ENCODE data around the gene SYNGR3. TPM values are rescaled to one million over a fixed set of nuclear protein-coding genes. Genes with fewer than 3 reads are reported as not detected.

The SYNGR3 gene
- total RNA-seq, 1 donor from 2014 or later, result 2.1 TPM

- Mint-ChIP-seq H3K36me3 (ENCODE audit: low read depth) (no peaks in the 10 kb centered on the region), H3K4me1 (peaks cover 14% of the 10 kb centered on the region), H3K27me3 (ENCODE audit: low read depth) (no peaks in the 10 kb centered on the region), H3K27ac (ENCODE audit: unreplicated experiment) (peak within 1 kb of the TSS; percentile 92), H3K4me3 (peak within 1 kb of the TSS; percentile 90), H3K9me3 (no peaks in the 10 kb centered on the region)
- no peak for TF ChIP-seq CTCF (conservative IDR thresholded peaks at IDR 0.05)
- DNase-seq (ENCODE audit: low read depth, low spot score), result peak; percentile 100
Observed at GRCh38 chr16:1942810-1943726, 46.7 kb upstream of the SYNGR3 start, which contains the start of gene MSRB1. MSRB1 (minus strand) TSS chr16:1943199; CDS start chr16:1943156, 43 bp downstream.

- Mint-ChIP-seq H3K4me3 (peak overlapping the region; percentile 90), H3K27ac (ENCODE audit: unreplicated experiment) (no peak overlapping the region), H3K9me3 (no peaks in the 10 kb centered on the region), H3K4me1 (peaks cover 14% of the 10 kb centered on the region), H3K36me3 (ENCODE audit: low read depth) (no peaks in the 10 kb centered on the region), H3K27me3 (ENCODE audit: low read depth) (no peaks in the 10 kb centered on the region)
- no peak for DNase-seq (ENCODE audit: low read depth, low spot score)
- TF ChIP-seq CTCF (conservative IDR thresholded peaks at IDR 0.05), result no peak
Observed at GRCh38 chr16:1944612-1945199, 45.1 kb upstream of the SYNGR3 start.

GRCh38 chr16:1945559-1946391, 44.0 kb upstream of the SYNGR3 start:
- H3K27me3 Mint-ChIP-seq (ENCODE audit: low read depth), result no peaks in the 10 kb centered on the region
- TF ChIP-seq CTCF (conservative IDR thresholded peaks at IDR 0.05), result no peak
- DNase-seq (ENCODE audit: low read depth, low spot score), result no peak
- no peaks in the 10 kb centered on the region for H3K36me3 Mint-ChIP-seq (ENCODE audit: low read depth)
- no peaks in the 10 kb centered on the region for H3K9me3 Mint-ChIP-seq
- H3K27ac Mint-ChIP-seq (ENCODE audit: unreplicated experiment), result no peak overlapping the region
- H3K4me3 Mint-ChIP-seq, result no peak overlapping the region
- H3K4me1 Mint-ChIP-seq, result peaks cover 14% of the 10 kb centered on the region

- Mint-ChIP-seq H3K4me3 (no peak overlapping the region), H3K4me1 (peaks cover 9% of the 10 kb centered on the region), H3K9me3 (no peaks in the 10 kb centered on the region), H3K36me3 (ENCODE audit: low read depth) (no peaks in the 10 kb centered on the region), H3K27me3 (ENCODE audit: low read depth) (no peaks in the 10 kb centered on the region), H3K27ac (ENCODE audit: unreplicated experiment) (no peak overlapping the region)
- no peak for DNase-seq (ENCODE audit: low read depth, low spot score)
- TF ChIP-seq CTCF (conservative IDR thresholded peaks at IDR 0.05), result no peak
Observed at GRCh38 chr16:1946495-1947368, 43.0 kb upstream of the SYNGR3 start.

- H3K4me1 Mint-ChIP-seq, result peaks cover 9% of the 10 kb centered on the region
- no peaks in the 10 kb centered on the region for H3K36me3 Mint-ChIP-seq (ENCODE audit: low read depth)
- no peaks in the 10 kb centered on the region for H3K27me3 Mint-ChIP-seq (ENCODE audit: low read depth)
- H3K27ac Mint-ChIP-seq (ENCODE audit: unreplicated experiment), result no peak overlapping the region
- no peak overlapping the region for H3K4me3 Mint-ChIP-seq
- no peaks in the 10 kb centered on the region for H3K9me3 Mint-ChIP-seq
- no peak for TF ChIP-seq CTCF (conservative IDR thresholded peaks at IDR 0.05)
- no peak for DNase-seq (ENCODE audit: low read depth, low spot score)
Observed at GRCh38 chr16:1947369-1947670, 42.5 kb upstream of the SYNGR3 start.

Measured in neural crest cell (in vitro differentiated cells).